ENCODE data around the gene HDDC2.
"Not testable (repeated sequence)": the region's sequence is repeated elsewhere in the genome, so short reads cannot be mapped to it uniquely, and the experiment has no call there.

Gene HDDC2

GRCh38 chr6:125307150-125307838 lies 5.5 kb upstream of the HDDC2 start:
- DNase-seq (ENCODE audit: low read depth, low spot score), result no peak

DNA sequence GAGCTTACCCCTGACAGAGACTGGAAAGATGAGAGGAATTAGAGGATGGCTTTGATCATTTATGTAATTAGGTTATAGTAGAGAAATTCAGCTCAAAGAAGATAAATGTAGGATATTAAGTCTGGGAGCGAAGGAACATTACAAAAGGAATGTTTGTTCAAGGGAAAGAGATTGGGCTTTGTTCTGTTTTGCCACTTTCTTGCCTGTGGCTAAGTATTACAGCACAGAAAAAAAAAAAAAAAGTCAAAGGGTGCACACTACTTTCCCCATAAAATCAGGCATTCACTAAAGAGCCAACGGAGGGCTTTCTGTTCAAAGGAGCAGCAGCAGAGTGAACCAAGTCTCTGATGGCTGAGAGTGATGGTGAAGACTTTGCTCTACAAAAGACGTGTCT lies 5.0 kb upstream of the HDDC2 start:
- DNase-seq (ENCODE audit: low read depth, low spot score), result no peak

GRCh38 chr6:125304970-125305660 lies 3.3 kb upstream of the HDDC2 start:
- DNase-seq (ENCODE audit: low read depth, low spot score), result no peak

GRCh38 chr6:125303512-125303854 lies 1.7 kb upstream of the HDDC2 start:
- no peak for DNase-seq (ENCODE audit: low read depth, low spot score)

GRCh38 chr6:125302840-125303511 lies 1.2 kb upstream of the HDDC2 start:
- DNase-seq (ENCODE audit: low read depth, low spot score), result no peak

- no peak for DNase-seq (ENCODE audit: low read depth, low spot score)
Observed at GRCh38 chr6:125300992-125301434, 754 bp downstream of the HDDC2 start.

DNA sequence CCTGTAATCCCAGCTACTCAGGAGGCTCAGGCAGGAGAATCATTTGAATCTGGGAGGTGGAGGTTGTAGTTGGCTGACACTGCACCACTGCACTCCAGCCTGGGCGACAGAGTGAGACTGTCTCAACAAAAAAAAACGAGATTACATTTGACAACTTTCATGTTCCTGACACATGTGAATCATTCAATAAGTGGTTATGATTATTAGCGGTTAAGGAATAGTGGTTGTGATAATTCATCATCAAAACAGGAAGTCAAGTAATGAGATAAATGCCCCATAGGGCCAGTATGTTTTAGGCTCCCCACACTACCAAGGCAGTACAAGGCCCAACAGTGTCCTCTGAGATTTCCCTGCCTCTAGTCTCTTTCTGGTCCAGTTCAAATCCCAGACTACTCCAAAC lies 2.5 kb downstream of the HDDC2 start:
- DNase-seq (ENCODE audit: low read depth, low spot score), result no peak

- no peak for DNase-seq (ENCODE audit: low read depth, low spot score)
Observed at GRCh38 chr6:125296471-125296870, 5.3 kb downstream of the HDDC2 start.

- no peak for DNase-seq (ENCODE audit: low read depth, low spot score)
Observed at GRCh38 chr6:125294925-125295324, 6.8 kb downstream of the HDDC2 start.

DNA sequence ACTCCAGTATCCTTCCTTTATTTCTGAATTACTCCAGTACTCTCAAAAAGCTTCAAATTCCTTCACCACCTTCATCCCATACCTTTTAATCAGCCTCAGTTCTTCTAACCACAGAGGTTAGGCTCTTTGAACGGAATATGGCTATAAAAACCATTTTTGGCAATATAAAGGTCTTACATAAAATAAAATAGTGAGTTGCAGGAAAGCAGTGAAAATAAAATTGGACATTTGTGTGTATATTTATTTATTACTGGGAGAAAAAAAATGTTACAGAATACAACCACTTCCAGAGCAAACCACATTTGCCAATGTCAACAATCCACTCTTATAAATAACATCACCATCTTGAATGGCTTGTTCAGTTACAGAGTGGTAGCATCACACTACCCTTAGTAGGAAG lies 7.7 kb downstream of the HDDC2 start:
- DNase-seq (ENCODE audit: low read depth, low spot score), result no peak

GRCh38 chr6:125293587-125293986 lies 8.2 kb downstream of the HDDC2 start:
- no peak for DNase-seq (ENCODE audit: low read depth, low spot score)

DNA sequence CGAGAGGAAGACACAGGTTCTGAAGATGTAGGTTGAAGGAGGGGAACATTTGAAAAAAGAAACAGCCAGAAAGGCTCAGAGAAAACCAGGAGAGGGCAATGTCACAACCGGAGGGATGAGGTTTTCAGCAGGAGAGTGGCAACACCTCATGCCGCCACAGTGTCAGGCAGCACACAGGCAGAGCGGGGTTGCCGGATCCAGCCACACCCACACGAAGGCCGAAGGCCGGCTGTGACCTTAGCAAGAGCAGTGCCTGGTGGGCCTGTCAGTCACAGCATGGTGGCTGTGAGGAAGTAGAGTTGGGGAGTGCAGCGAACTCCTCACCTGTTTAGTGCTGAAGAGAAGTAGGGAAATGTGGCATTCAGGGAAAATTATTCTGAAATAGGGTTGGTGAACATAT lies 14.0 kb downstream of the HDDC2 start:
- no peak for DNase-seq (ENCODE audit: low read depth, low spot score)

GRCh38 chr6:125285936-125286335 lies 15.8 kb downstream of the HDDC2 start:
- DNase-seq (ENCODE audit: low read depth, low spot score), result no peak

DNA sequence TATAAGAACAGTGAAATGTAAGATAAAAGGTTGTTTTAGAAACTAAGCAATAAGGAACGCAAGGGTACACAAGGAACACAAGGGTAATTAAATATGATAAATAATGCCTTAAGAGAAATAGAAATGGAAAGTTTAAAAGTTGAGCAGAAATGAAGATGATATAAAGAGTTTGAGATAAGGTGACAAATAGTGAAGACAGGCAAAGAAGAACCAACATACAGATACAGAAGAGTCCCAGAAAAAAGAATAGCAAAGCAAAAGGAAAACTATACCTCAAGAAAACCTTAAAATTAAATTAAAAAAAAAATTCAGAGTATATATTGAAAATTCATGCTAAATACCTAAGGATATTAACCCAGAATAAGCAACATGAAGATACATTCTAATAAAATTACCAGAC lies 16.4 kb downstream of the HDDC2 start:
- DNase-seq (ENCODE audit: low read depth, low spot score), result no peak

DNA sequence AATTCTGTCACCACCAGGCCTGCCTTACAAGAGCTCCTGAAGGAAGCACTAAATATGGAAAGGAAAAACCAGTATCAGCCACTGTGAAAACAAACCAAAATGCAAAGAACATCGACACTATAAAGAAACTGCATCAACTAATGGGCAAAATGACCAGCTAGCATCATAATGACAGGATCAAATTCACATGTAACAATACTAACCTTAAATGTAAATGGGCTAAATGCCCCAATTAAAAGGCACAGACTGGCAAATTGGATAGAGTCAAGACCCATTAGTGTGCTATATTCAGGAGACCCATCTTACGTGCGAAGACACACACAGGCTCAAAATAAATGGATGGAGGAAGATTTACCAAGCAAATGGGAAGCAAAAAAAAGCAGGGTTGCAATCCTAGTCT lies 19.3 kb downstream of the HDDC2 start:
- not testable (repeated sequence) for DNase-seq (ENCODE audit: low read depth, low spot score)

DNA sequence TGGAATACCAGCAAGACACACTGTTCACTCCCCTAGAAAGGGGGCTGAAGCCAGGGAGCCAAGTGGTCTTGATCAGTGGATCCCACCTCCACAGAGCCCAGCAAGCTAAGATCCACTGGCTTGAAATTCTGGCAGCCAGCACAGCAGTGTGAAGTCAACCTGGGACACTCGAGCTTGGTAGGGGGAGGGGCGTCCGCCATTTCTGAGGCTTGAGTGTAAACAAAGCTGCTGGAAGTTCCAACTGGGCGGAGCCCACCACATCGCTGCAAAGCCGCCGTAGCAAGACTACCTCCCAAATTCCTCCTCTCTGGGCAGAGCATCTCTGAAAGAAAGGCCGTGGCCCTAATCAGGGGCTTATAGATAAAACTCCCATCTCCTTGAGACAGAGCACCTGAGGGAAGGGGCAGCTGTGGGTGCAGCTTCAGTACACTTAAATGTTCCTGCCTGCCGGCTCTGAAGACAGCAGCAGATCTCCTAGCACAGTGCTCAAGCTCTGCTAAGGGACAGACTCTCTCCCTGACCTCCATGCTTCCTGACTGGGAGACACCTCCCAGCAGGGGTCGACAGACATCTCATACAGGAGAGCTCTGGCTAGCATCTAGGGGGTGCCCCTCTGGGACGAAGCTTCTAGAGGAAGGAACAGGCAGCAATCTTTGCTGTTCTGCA lies 21.3 kb downstream of the HDDC2 start:
- not testable (repeated sequence) for DNase-seq (ENCODE audit: low read depth, low spot score)

DNA sequence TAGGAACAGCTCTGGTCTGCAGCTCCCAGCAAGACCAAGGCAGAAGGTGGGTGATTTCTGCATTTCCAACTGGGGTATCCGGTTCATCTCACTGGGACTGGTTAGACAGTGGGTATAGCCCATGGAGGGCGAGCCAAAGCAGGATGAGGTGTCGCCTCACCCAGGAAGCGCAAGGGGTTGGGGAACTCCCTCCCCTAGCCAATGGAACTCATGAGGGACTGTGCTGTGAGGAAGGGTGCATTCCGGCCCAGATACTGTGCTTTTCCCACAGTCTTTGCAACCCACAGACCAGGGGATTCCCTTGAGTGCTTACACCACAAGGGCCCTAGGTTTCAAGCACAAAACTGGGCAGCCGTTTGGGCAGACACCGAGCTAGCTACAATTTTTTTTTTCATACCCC lies 21.8 kb downstream of the HDDC2 start:
- no peak for DNase-seq (ENCODE audit: low read depth, low spot score)

GRCh38 chr6:125277838-125278237 lies 23.9 kb downstream of the HDDC2 start:
- no peak for DNase-seq (ENCODE audit: low read depth, low spot score)

- no peak for DNase-seq (ENCODE audit: low read depth, low spot score)
Observed at GRCh38 chr6:125275779-125276178, 26.0 kb downstream of the HDDC2 start.

GRCh38 chr6:125274935-125275334 lies 26.8 kb downstream of the HDDC2 start:
- no peak for DNase-seq (ENCODE audit: low read depth, low spot score)

DNA sequence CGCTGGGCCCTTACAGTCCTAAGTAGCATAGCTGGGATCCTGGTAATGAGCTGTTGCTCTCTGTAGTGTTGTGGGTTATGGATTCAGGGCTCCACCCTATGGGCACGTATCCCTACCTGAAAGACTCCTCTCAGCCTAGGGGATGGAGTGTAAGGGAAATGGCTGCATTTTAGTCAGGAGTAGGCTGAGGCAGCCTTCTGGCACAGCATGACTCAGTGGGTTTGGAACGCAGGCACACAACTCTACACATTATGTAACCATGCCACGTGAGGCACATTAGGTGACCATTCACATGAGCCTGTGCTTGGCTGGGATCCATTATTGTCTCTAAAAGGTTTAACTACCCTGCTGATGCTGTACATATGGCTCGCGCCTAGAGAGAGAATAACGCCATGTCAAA lies 27.8 kb downstream of the HDDC2 start:
- DNase-seq (ENCODE audit: low read depth, low spot score), result no peak

GRCh38 chr6:125273251-125273650 lies 28.5 kb downstream of the HDDC2 start:
- no peak for DNase-seq (ENCODE audit: low read depth, low spot score)

All from activated CD4-positive, CD25-positive, alpha-beta regulatory T cell treated with anti-CD3 and anti-CD28 coated beads, Interleukin-2, amount 50 U/mL, for 16 hours (primary cell).